HG02678 (cell line): Measurements from ENCODE around the gene SERP1.
A peak's percentile ranks its signal among the peaks of the same experiment; 100 is the strongest.

Source experiments
- ATAC-seq: cut with Tn5 transposase; IDR thresholded peaks from one replicate; pipeline ENCODE4 v1.9.1; 2021; ENCODE audit warnings: mild to moderate bottlenecking, moderate library complexity; ENCODE audit not compliant: unreplicated experiment

The SERP1 gene

GRCh38 chr3:150546226-150547044 lies at the start of gene SERP1, which contains the start of gene EIF2A:
SERP1 (minus strand) TSS chr3:150546496; CDS start chr3:150546135, 361 bp downstream.
EIF2A (plus strand) TSS chr3:150546787; CDS start chr3:150546803, 16 bp downstream.
- peak; percentile 91 for ATAC-seq

GRCh38 chr3:150594150-150594549 lies 47.9 kb upstream of the SERP1 start:
- ATAC-seq, result no peak

- no peak for ATAC-seq
Observed at GRCh38 chr3:150589759-150590158, 43.5 kb upstream of the SERP1 start.

- no peak for ATAC-seq
Observed at GRCh38 chr3:150588027-150588830, 41.9 kb upstream of the SERP1 start.

GRCh38 chr3:150583028-150583427 lies 36.7 kb upstream of the SERP1 start:
- ATAC-seq, result peak; percentile 66

- peak; percentile 77 for ATAC-seq
Observed at GRCh38 chr3:150582620-150583019, 36.3 kb upstream of the SERP1 start.

- no peak for ATAC-seq
Observed at GRCh38 chr3:150581174-150581573, 34.9 kb upstream of the SERP1 start.

- no peak for ATAC-seq
Observed at GRCh38 chr3:150577855-150578254, 31.6 kb upstream of the SERP1 start.

- ATAC-seq, result no peak
Observed at GRCh38 chr3:150567328-150567727, 21.0 kb upstream of the SERP1 start.

GRCh38 chr3:150564243-150564642 lies 17.9 kb upstream of the SERP1 start:
- ATAC-seq, result no peak

GRCh38 chr3:150557725-150558124 lies 11.4 kb upstream of the SERP1 start:
- ATAC-seq, result no peak

GRCh38 chr3:150556792-150557191 lies 10.5 kb upstream of the SERP1 start:
- no peak for ATAC-seq

- ATAC-seq, result no peak
Observed at GRCh38 chr3:150555859-150556436, 9.7 kb upstream of the SERP1 start.

- no peak for ATAC-seq
Observed at GRCh38 chr3:150547045-150547741, 897 bp upstream of the SERP1 start.

- ATAC-seq, result peak; percentile 11
Observed at GRCh38 chr3:150545419-150546225, 674 bp downstream of the SERP1 start.

GRCh38 chr3:150544726-150545125 lies 1.6 kb downstream of the SERP1 start:
- no peak for ATAC-seq

- ATAC-seq, result no peak
Observed at GRCh38 chr3:150544041-150544440, 2.3 kb downstream of the SERP1 start.

GRCh38 chr3:150543531-150543930 lies 2.8 kb downstream of the SERP1 start:
- ATAC-seq, result no peak

- no peak for ATAC-seq
Observed at GRCh38 chr3:150543128-150543527, 3.2 kb downstream of the SERP1 start.

- ATAC-seq, result no peak
Observed at GRCh38 chr3:150540991-150541390, 5.3 kb downstream of the SERP1 start.
